Kidney epithelial cell (primary cell): ENCODE data around the gene DDX59. TPM values are rescaled to one million over a fixed set of nuclear protein-coding genes. Genes with fewer than 3 reads are reported as not detected.
A peak's percentile ranks its signal among the peaks of the same experiment; 100 is the strongest.

ENCODE experiments used
- DNase-seq: peaks from one replicate; pipeline ENCODE4 v3.0.0-alpha.2; 2010; ENCODE audit warnings: low read depth
- H3K27me3 ChIP-seq: 2 replicates; pipeline ENCODE4 v1.6.0; 2011; ENCODE audit warnings: low read length; ENCODE audit not compliant: control insufficient read depth, insufficient read depth
- H3K36me3 ChIP-seq: 2 replicates; pipeline ENCODE4 v1.5.1; 2011; ENCODE audit warnings: low read length; ENCODE audit not compliant: control insufficient read depth, insufficient read depth
- H3K4me3 ChIP-seq: 2 replicates; pipeline ENCODE4 v1.5.1; 2011; ENCODE audit warnings: low read depth, mild to moderate bottlenecking, control low read depth, low read length
- CTCF ChIP-seq: IDR thresholded peaks from 2 replicates; pipeline ENCODE4 v1.5.1; 2011; ENCODE audit warnings: mild to moderate bottlenecking, moderate library complexity, low read length, control low read depth, inconsistent platforms; ENCODE audit not compliant: insufficient read depth, poor library complexity, severe bottlenecking
- total RNA-seq: library from RNA; depleted of rRNA; stranded (reverse); fragments of >200 nt; gene quantifications from 2 replicates; pipeline ENCODE4 v1.2.3, GENCODE V29; 2015

DDX59 gene
- total RNA-seq = 14.3 and 23.7 TPM in 2 replicates

GRCh38 chr1:200669314-200670241 lies at the start of gene DDX59:
Gene DDX59 (minus strand): TSS chr1:200669907. CDS start chr1:200666740, 3,167 bp downstream.
- Histone ChIP-seq H3K36me3 (no peaks in the 10 kb centered on the region), H3K27me3 (no peaks in the 10 kb centered on the region), H3K4me3 (peak within 1 kb of the TSS; percentile 99)
- peak; percentile 70 for DNase-seq
- no peak for TF ChIP-seq CTCF

GRCh38 chr1:200714504-200715187 lies 44.9 kb upstream of the DDX59 start:
- no peak for TF ChIP-seq CTCF
- H3K36me3 ChIP-seq = no peaks in the 10 kb centered on the region
- H3K27me3 ChIP-seq = no peaks in the 10 kb centered on the region
- no peak overlapping the region for H3K4me3 ChIP-seq
- DNase-seq = no peak

GRCh38 chr1:200710166-200710565 lies 40.5 kb upstream of the DDX59 start:
- TF ChIP-seq CTCF = no peak
- no peaks in the 10 kb centered on the region for H3K36me3 ChIP-seq
- no peak overlapping the region for H3K4me3 ChIP-seq
- no peaks in the 10 kb centered on the region for H3K27me3 ChIP-seq
- DNase-seq = no peak

GRCh38 chr1:200708769-200709168 lies 39.1 kb upstream of the DDX59 start:
- no peaks in the 10 kb centered on the region for H3K36me3 ChIP-seq
- no peaks in the 10 kb centered on the region for H3K27me3 ChIP-seq
- no peak overlapping the region for H3K4me3 ChIP-seq
- DNase-seq = peak; percentile 10
- TF ChIP-seq CTCF = no peak

- no peak for TF ChIP-seq CTCF
- no peaks in the 10 kb centered on the region for H3K27me3 ChIP-seq
- H3K4me3 ChIP-seq = no peak overlapping the region
- H3K36me3 ChIP-seq = no peaks in the 10 kb centered on the region
- no peak for DNase-seq
Measured at GRCh38 chr1:200708161-200708560, 38.5 kb upstream of the DDX59 start.

- Histone ChIP-seq H3K27me3 (no peaks in the 10 kb centered on the region), H3K36me3 (no peaks in the 10 kb centered on the region), H3K4me3 (no peak overlapping the region)
- no peak for TF ChIP-seq CTCF
- DNase-seq = no peak
Measured at GRCh38 chr1:200707116-200707515, 37.4 kb upstream of the DDX59 start.
